IMR-90 (cell line): ENCODE results near the gene RAB40C. TPM values are rescaled to one million over a fixed set of nuclear protein-coding genes. Genes with fewer than 3 reads are reported as not detected.
A peak's percentile ranks its signal among the peaks of the same experiment; 100 is the strongest.

Experiments
- ATAC-seq: fragments of 200-7000 bp; cut with Tn5 transposase; 2 replicates; pipeline ENCODE4 v1.9.1; 2020; ENCODE audit warnings: low read depth, mild to moderate bottlenecking, moderate library complexity
- BruUV-seq: library from RNA; stranded (reverse); fragments of 400-500 nt; replicated peaks from 2 replicates; lab custom pipeline; 2021; lab: Mats Ljungman, UMichigan
- CTCF ChIA-PET: fragments of 300-600 bp; formaldehyde crosslinking; extraction: SDS; loops from one replicate; lab custom pipeline; 2021; ENCODE audit warnings: antibody characterized with exemption; lab: Yijun Ruan, JAX
- POLR2A ChIA-PET: fragments of 300-600 bp; sonication (Branson Sonifier 250); formaldehyde crosslinking; loops from one replicate; lab custom pipeline; 2022; ENCODE audit warnings: antibody characterized with exemption; ENCODE audit not compliant: unreplicated experiment; lab: Charles Lee
- DNase-seq: peaks from one replicate; pipeline ENCODE4 v3.0.0; 2013
- H2AFZ ChIP-seq: replicated peaks from 2 replicates; pipeline ENCODE3; 2013; ENCODE audit warnings: low read length, mild to moderate bottlenecking; ENCODE audit not compliant: poor library complexity
- H2AK5ac ChIP-seq: 2 replicates; pipeline ENCODE4 v1.6.1; 2013; ENCODE audit warnings: low read depth, low read length, inconsistent platforms
- H2AK9ac ChIP-seq: replicated peaks from 2 replicates; pipeline ENCODE3; 2013; ENCODE audit warnings: mild to moderate bottlenecking, low read depth, low read length, moderate library complexity; ENCODE audit not compliant: poor library complexity
- H2BK120ac ChIP-seq: 2 replicates; pipeline ENCODE4 v1.6.1; 2013; ENCODE audit warnings: low read depth, low read length, inconsistent platforms
- H2BK15ac ChIP-seq: 3 replicates; pipeline ENCODE4 v1.6.1; 2013; ENCODE audit warnings: low read depth, low read length, inconsistent platforms
- H2BK20ac ChIP-seq: 2 replicates; pipeline ENCODE4 v1.6.1; 2013; ENCODE audit warnings: low read depth, mild to moderate bottlenecking, inconsistent platforms, low read length, moderate library complexity
- H2BK5ac ChIP-seq: 2 replicates; pipeline ENCODE4 v1.6.1; 2013; ENCODE audit warnings: mild to moderate bottlenecking, low read depth, low read length, inconsistent platforms; ENCODE audit not compliant: poor library complexity, severe bottlenecking
- H3K14ac ChIP-seq: replicated peaks from 2 replicates; pipeline ENCODE4 v1.6.1; 2013; ENCODE audit warnings: low read depth, low read length, inconsistent platforms
- H3K18ac ChIP-seq: 2 replicates; pipeline ENCODE4 v1.6.1; 2013; ENCODE audit warnings: low read depth, low read length, control low read depth
- H3K23ac ChIP-seq: 2 replicates; pipeline ENCODE4 v1.6.1; 2013; ENCODE audit warnings: low read depth, low read length, inconsistent platforms
- H3K27ac ChIP-seq: 2 replicates; pipeline ENCODE4 v1.5.1; 2013; ENCODE audit warnings: mild to moderate bottlenecking, control low read depth, low read length; ENCODE audit not compliant: insufficient read depth
- H3K27me3 ChIP-seq: 2 replicates; pipeline ENCODE4 v1.6.1; 2013; ENCODE audit warnings: low read length; ENCODE audit not compliant: control insufficient read depth, insufficient read depth
- H3K36me3 ChIP-seq: 2 replicates; pipeline ENCODE4 v1.6.1; 2013; ENCODE audit warnings: low read length, mixed read lengths; ENCODE audit not compliant: control insufficient read depth, insufficient read depth
- H3K4ac ChIP-seq: 2 replicates; pipeline ENCODE4 v1.6.1; 2013; ENCODE audit warnings: low read depth, low read length, inconsistent platforms
- H3K4me1 ChIP-seq: 2 replicates; pipeline ENCODE4 v1.6.1; 2013; ENCODE audit warnings: low read length, mixed read lengths; ENCODE audit not compliant: control insufficient read depth, insufficient read depth
- H3K4me2 ChIP-seq: 2 replicates; pipeline ENCODE4 v1.6.1; 2013; ENCODE audit warnings: low read depth, mild to moderate bottlenecking, control low read depth, low read length, moderate library complexity
- H3K4me3 ChIP-seq: 2 replicates; pipeline ENCODE4 v1.5.1; 2013; ENCODE audit warnings: low read depth, mild to moderate bottlenecking, control low read depth, low read length, moderate library complexity; ENCODE audit not compliant: insufficient read depth
- H3K56ac ChIP-seq: 2 replicates; pipeline ENCODE4 v1.6.1; 2013; ENCODE audit warnings: low read length, inconsistent platforms; ENCODE audit not compliant: insufficient read depth; ENCODE audit errors: extremely low read depth
- H3K79me1 ChIP-seq, 2 experiments: 2 replicates each; pipeline ENCODE4 v1.6.1; 2013; ENCODE audit warnings: low read length in 2 of 2, inconsistent platforms in 1 of 2, low read depth in 1 of 2
- H3K9ac ChIP-seq: 2 replicates; pipeline ENCODE4 v1.6.1; 2013; ENCODE audit warnings: low read depth, low read length, control low read depth
- H3K9me1 ChIP-seq: 2 replicates; pipeline ENCODE4 v1.6.1; 2013; ENCODE audit warnings: low read length, inconsistent platforms; ENCODE audit not compliant: insufficient read depth
- H3K9me3 ChIP-seq: 2 replicates; pipeline ENCODE4 v1.6.1; 2013; ENCODE audit warnings: low read length; ENCODE audit not compliant: control insufficient read depth, insufficient read depth
- H4K20me1 ChIP-seq: 2 replicates; pipeline ENCODE4 v1.6.1; 2013; ENCODE audit warnings: low read length, inconsistent platforms; ENCODE audit not compliant: insufficient read depth
- H4K5ac ChIP-seq: 2 replicates; pipeline ENCODE4 v1.6.1; 2013; ENCODE audit warnings: mild to moderate bottlenecking, low read depth, low read length, control low read depth
- H4K8ac ChIP-seq, 2 experiments: 2 replicates each; pipeline ENCODE4 v1.6.1; 2013; ENCODE audit warnings: low read depth in 2 of 2, low read length in 2 of 2, control low read depth in 1 of 2, inconsistent platforms in 1 of 2
- H4K91ac ChIP-seq: 2 replicates; pipeline ENCODE4 v1.6.1; 2013; ENCODE audit warnings: low read depth, low read length, inconsistent platforms; ENCODE audit not compliant: insufficient read depth
- BHLHE40 ChIP-seq: fragments of 150-350 bp; IDR thresholded peaks from 2 replicates; pipeline ENCODE4 v1.6.1; 2016; ENCODE audit warnings: mild to moderate bottlenecking, low read depth, low read length
- FOS ChIP-seq: fragments of 150-350 bp; IDR thresholded peaks from 2 replicates; pipeline ENCODE4 v1.6.1; 2016; ENCODE audit warnings: low read depth, low read length
- POLR2A ChIP-seq: IDR thresholded peaks from 2 replicates; pipeline ENCODE4 v1.6.1; 2012; ENCODE audit warnings: mild to moderate bottlenecking, low read depth, low read length
- WGBS, 2 experiments: methylation state at CpG; one replicate each; pipeline versions ENCODE4 v1.1.5 to v1.1.7; 2013; ENCODE audit warnings: missing lambda C conversion rate in 2 of 2; ENCODE audit not compliant: insufficient read length in 1 of 2; ENCODE audit errors: extremely low coverage in 2 of 2; 5-methylcytosine and 5-hydroxymethylcytosine counted together
- dilution Hi-C: fragments of 300-500 bp; cut with HindIII; formaldehyde crosslinking; loops from one replicate; pipeline ENCODE4 v1.14.3; 2018; ENCODE audit warnings: low sequenced_read_pairs; ENCODE audit not compliant: unreplicated experiment
- in situ Hi-C: fragments of 300-500 bp; cut with MboI; formaldehyde crosslinking; loops from 3 replicates; pipeline ENCODE4 v1.14.3; 2019; ENCODE audit warnings: low sequenced_read_pairs, inconsistent platforms, mixed read lengths
- intact Hi-C: fragments of 100-400 bp; cut with micrococcal nuclease; formaldehyde crosslinking; loops from 2 replicates; pipeline ENCODE4 v1.10.0; 2022
- polyA plus RNA-seq, 3 experiments: library from polyadenylated mRNA; depleted of rRNA; stranded (reverse); fragments of >200 nt; gene quantifications; 2 replicates each; pipeline ENCODE4 v1.2.3, GENCODE V29; 2012; ENCODE audit warnings: low replicate concordance in 1 of 3
- total RNA-seq: library from RNA; depleted of rRNA; stranded (reverse); fragments of >200 nt; gene quantifications from 2 replicates; pipeline ENCODE4 v1.2.3, GENCODE V29; 2012

RAB40C gene
- total and polyA plus RNA-seq, 2 of the 4 experiments (the other 2 are of a cell fraction), result 6.8 to 13.7 TPM

GRCh38 chr16:660459-661183, 70.8 kb downstream of the RAB40C start (continued):
- TF ChIP-seq POLR2A, result no peak

GRCh38 chr16:661184-661821, 71.4 kb downstream of the RAB40C start:
- DNase-seq, result no peak
- H3K27me3 ChIP-seq, result no peaks in the 10 kb centered on the region
- H3K9me3 ChIP-seq, result no peaks in the 10 kb centered on the region
- no peak overlapping the region for H3K4me3 ChIP-seq
- WGBS, 2 experiments, result 66% methylated on average over 13 of the region's 35 CpGs; no CpG with 5 or more reads in 1 of the 2 experiments
- no TSS peak for BruUV-seq
- CTCF ChIA-PET, result no interaction called here
- intact Hi-C loops (loop anchor here (2.0 kb wide), 1 partner anchor 83 kb away; no protein-coding TSS in a partner anchor), in situ Hi-C loops (no loop called here), dilution Hi-C loops (no loop called here)
- no peak for ATAC-seq
- no peak overlapping the region for H3K9ac ChIP-seq
- peak overlapping the region; percentile 79 for H2AFZ ChIP-seq
- H3K4ac ChIP-seq, result no peak overlapping the region
- no peak overlapping the region for H2BK20ac ChIP-seq
- TF ChIP-seq FOS (no peak), BHLHE40 (no peak)
- H3K14ac ChIP-seq, result no peak overlapping the region
- no peak overlapping the region for H2BK120ac ChIP-seq
- no peak overlapping the region for H4K5ac ChIP-seq
- no peak overlapping the region for H3K4me2 ChIP-seq
- H4K8ac ChIP-seq, result peak overlapping the region in 1 of 2 experiments; percentile 34; a peak in 1 of 4 replicates
- H3K56ac ChIP-seq, result no peak overlapping the region
- peak overlapping the region; percentile 97 for H2AK9ac ChIP-seq
- H3K9me1 ChIP-seq, result no peaks in the 10 kb centered on the region
- no peak overlapping the region for H2BK15ac ChIP-seq
- H3K36me3 ChIP-seq, result peaks cover 4% of the 10 kb centered on the region
- no peak overlapping the region for H3K27ac ChIP-seq
- POLR2A ChIA-PET, result no interaction called here
- H4K20me1 ChIP-seq, result no peaks in the 10 kb centered on the region
- H3K18ac ChIP-seq, result no peak overlapping the region
- H2AK5ac ChIP-seq, result peak overlapping the region; percentile 27; the same call in 1 of the 2 replicates
- no peak overlapping the region for H4K91ac ChIP-seq
- H3K23ac ChIP-seq, result no peak overlapping the region
- peaks cover 5% of the 10 kb centered on the region for H3K4me1 ChIP-seq
- H3K79me1 ChIP-seq, result no peaks in the 10 kb centered on the region
- H2BK5ac ChIP-seq, result peak overlapping the region; percentile 15
